ENCODE measurements around the gene TSFM. TPM values are rescaled to one million over a fixed set of nuclear protein-coding genes. Genes with fewer than 3 reads are reported as not detected.

TSFM gene
- total and polyA plus RNA-seq, 2 of the 13 experiments (the other 11 are each of a cell fraction or from before 2014, with no cell fraction given), result 29.8 to 68.3 TPM

DNA sequence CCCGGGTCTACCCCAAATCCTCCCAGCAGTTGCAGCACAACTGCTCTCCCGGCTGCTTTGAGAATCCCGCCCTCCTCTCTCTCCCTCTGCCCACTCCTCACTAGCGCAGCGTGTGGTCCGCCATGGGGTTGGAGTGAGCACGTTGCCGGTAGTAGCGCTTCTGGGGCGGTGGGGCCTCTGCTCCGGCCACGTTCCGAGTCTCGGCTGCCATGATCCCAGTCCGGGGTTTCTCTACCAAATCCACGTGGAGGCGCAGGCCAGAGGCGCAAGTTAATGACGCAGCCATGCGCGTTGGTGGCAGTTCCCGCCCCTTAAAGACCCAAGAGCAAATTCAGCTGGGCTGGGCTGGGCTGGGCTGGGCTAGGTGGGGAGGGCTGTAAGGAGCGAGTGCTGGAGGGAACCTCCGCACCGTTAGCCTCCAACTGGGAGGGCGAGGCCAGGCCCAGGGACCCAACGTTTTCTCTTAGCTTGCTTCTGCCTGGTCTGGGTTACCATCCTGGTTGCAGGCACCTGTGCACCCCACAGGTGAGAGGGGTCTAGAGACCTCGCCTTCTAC is 10.6 kb upstream of the TSFM start, which contains the start of gene METTL1 (continued):
- peak; percentile 46 for TF ChIP-seq ZNF446 (CRISPR knock-in tag; IDR thresholded peaks at IDR 0.05)
- TF ChIP-seq ZNF652 (CRISPR knock-in tag; IDR thresholded peaks at IDR 0.05; ENCODE audit: borderline replicate concordance, low read depth), result no peak
- TF ChIP-seq ZNF570 (CRISPR knock-in tag; IDR thresholded peaks at IDR 0.05; ENCODE audit: borderline replicate concordance), result no peak
- TF ChIP-seq KDM1A (CRISPR knock-in tag; IDR thresholded peaks at IDR 0.05), result no peak
- no peak for TF ChIP-seq ZBTB20 (CRISPR knock-in tag; IDR thresholded peaks at IDR 0.05; ENCODE audit: borderline replicate concordance, low read depth)
- no peak for TF ChIP-seq MAF1 (CRISPR knock-in tag; IDR thresholded peaks at IDR 0.05; ENCODE audit: borderline replicate concordance)
- TF ChIP-seq HNRNPLL (IDR thresholded peaks at IDR 0.05; ENCODE audit: low read depth, low read length, poor library complexity, severe bottlenecking), result peak; percentile 90
- TF ChIP-seq SCMH1 (CRISPR knock-in tag; IDR thresholded peaks at IDR 0.05; ENCODE audit: borderline replicate concordance), result no peak
- TF ChIP-seq, protein P1, sequence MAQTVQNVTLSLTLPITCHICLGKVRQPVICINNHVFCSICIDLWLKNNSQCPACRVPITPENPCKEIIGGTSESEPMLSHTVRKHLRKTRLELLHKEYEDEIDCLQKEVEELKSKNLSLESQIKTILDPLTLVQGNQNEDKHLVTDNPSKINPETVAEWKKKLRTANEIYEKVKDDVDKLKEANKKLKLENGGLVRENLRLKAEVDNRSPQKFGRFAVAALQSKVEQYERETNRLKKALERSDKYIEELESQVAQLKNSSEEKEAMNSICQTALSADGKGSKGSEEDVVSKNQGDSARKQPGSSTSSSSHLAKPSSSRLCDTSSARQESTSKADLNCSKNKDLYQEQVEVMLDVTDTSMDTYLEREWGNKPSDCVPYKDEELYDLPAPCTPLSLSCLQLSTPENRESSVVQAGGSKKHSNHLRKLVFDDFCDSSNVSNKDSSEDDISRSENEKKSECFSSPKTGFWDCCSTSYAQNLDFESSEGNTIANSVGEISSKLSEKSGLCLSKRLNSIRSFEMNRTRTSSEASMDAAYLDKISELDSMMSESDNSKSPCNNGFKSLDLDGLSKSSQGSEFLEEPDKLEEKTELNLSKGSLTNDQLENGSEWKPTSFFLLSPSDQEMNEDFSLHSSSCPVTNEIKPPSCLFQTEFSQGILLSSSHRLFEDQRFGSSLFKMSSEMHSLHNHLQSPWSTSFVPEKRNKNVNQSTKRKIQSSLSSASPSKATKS (CRISPR knock-in tag; IDR thresholded peaks at IDR 0.05), result no peak
- TF ChIP-seq ZFP82 (CRISPR knock-in tag; IDR thresholded peaks at IDR 0.05; ENCODE audit: borderline replicate concordance), result no peak
- peak; percentile 47 for TF ChIP-seq NFYB (CRISPR knock-in tag; IDR thresholded peaks at IDR 0.05)
- peak; percentile 54; the same call in 1 of the 2 replicates for TF ChIP-seq SOX5 (CRISPR knock-in tag; IDR thresholded peaks at IDR 0.05; ENCODE audit: borderline replicate concordance)
- TF ChIP-seq, protein P2, sequence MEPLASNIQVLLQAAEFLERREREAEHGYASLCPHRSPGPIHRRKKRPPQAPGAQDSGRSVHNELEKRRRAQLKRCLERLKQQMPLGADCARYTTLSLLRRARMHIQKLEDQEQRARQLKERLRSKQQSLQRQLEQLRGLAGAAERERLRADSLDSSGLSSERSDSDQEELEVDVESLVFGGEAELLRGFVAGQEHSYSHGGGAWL (CRISPR knock-in tag; IDR thresholded peaks at IDR 0.05), result peak; percentile 99
- TF ChIP-seq, protein P3, sequence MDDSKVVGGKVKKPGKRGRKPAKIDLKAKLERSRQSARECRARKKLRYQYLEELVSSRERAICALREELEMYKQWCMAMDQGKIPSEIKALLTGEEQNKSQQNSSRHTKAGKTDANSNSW (CRISPR knock-in tag; IDR thresholded peaks at IDR 0.05; ENCODE audit: borderline replicate concordance), result no peak
- TF ChIP-seq ZBTB8A (CRISPR knock-in tag; IDR thresholded peaks at IDR 0.05; ENCODE audit: borderline replicate concordance, low read depth), result peak; percentile 81; the same call in 1 of the 2 replicates
- TF ChIP-seq ZNF766 (CRISPR knock-in tag; IDR thresholded peaks at IDR 0.05; ENCODE audit: borderline replicate concordance), result peak; percentile 64; the same call in 1 of the 2 replicates
- peak; percentile 79 for TF ChIP-seq RBFOX2 (IDR thresholded peaks at IDR 0.05; ENCODE audit: low read depth, low read length)
- TF ChIP-seq ZC3H4 (CRISPR knock-in tag; IDR thresholded peaks at IDR 0.05; ENCODE audit: borderline replicate concordance), result peak; percentile 23; the same call in 1 of the 2 replicates
- TF ChIP-seq MBNL3 (CRISPR knock-in tag; conservative IDR thresholded peaks at IDR 0.05), result no peak
- TF ChIP-seq, protein P4, sequence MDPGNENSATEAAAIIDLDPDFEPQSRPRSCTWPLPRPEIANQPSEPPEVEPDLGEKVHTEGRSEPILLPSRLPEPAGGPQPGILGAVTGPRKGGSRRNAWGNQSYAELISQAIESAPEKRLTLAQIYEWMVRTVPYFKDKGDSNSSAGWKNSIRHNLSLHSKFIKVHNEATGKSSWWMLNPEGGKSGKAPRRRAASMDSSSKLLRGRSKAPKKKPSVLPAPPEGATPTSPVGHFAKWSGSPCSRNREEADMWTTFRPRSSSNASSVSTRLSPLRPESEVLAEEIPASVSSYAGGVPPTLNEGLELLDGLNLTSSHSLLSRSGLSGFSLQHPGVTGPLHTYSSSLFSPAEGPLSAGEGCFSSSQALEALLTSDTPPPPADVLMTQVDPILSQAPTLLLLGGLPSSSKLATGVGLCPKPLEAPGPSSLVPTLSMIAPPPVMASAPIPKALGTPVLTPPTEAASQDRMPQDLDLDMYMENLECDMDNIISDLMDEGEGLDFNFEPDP (CRISPR knock-in tag; conservative IDR thresholded peaks at IDR 0.05), result peak; percentile 98; the same call in 1 of the 2 replicates
- TF ChIP-seq ZSCAN31 (CRISPR knock-in tag; IDR thresholded peaks at IDR 0.05; ENCODE audit: low read depth), result peak; percentile 92; the same call in 1 of the 2 replicates
- no peak for TF ChIP-seq SP2 (CRISPR knock-in tag; IDR thresholded peaks at IDR 0.05)
- peak; percentile 93 for TF ChIP-seq SMAD3 (CRISPR knock-in tag; IDR thresholded peaks at IDR 0.05)
- TF ChIP-seq NR2F6 (IDR thresholded peaks at IDR 0.05), result no peak; the same call in 1 of the 2 replicates
- TF ChIP-seq NR2F6 (CRISPR knock-in tag; IDR thresholded peaks at IDR 0.05), result peak; percentile 35; the same call in 1 of the 2 replicates
